Skeletal muscle satellite cell (primary cell): ENCODE results near the gene RPP25. TPM values are rescaled to one million over a fixed set of nuclear protein-coding genes. Genes with fewer than 3 reads are reported as not detected.

ENCODE experiments used
- H3K27me3 ChIP-seq: 2 replicates; pipeline ENCODE4 v1.7.0; 2013; ENCODE audit warnings: low read length; ENCODE audit not compliant: control insufficient read depth, insufficient read depth
- H3K36me3 ChIP-seq: 2 replicates; pipeline ENCODE4 v1.7.0; 2013; ENCODE audit warnings: mild to moderate bottlenecking, control low read depth, low read length; ENCODE audit not compliant: insufficient read depth
- H3K4me1 ChIP-seq: 2 replicates; pipeline ENCODE4 v1.7.0; 2013; ENCODE audit warnings: low read length; ENCODE audit not compliant: control insufficient read depth, insufficient read depth
- H3K4me2 ChIP-seq: 2 replicates; pipeline ENCODE4 v1.7.0; 2013; ENCODE audit warnings: mild to moderate bottlenecking, low read length
- H3K4me3 ChIP-seq: 2 replicates; pipeline ENCODE4 v1.7.0; 2013; ENCODE audit warnings: low read length
- H3K9ac ChIP-seq: 2 replicates; pipeline ENCODE4 v1.7.0; 2013; ENCODE audit warnings: mild to moderate bottlenecking, low read depth, low read length, moderate library complexity
- H3K9me3 ChIP-seq: replicated peaks from 2 replicates; pipeline ENCODE4 v1.7.0; 2013; ENCODE audit warnings: mild to moderate bottlenecking, control low read depth, low read length
- total RNA-seq: library from RNA; depleted of rRNA; stranded (reverse); fragments of >200 nt; gene quantifications from 2 replicates; pipeline ENCODE4 v1.2.3, GENCODE V29; 2012; rRNA removed

RPP25 gene, protein sequence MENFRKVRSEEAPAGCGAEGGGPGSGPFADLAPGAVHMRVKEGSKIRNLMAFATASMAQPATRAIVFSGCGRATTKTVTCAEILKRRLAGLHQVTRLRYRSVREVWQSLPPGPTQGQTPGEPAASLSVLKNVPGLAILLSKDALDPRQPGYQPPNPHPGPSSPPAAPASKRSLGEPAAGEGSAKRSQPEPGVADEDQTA
- 13.4 and 13.8 TPM in 2 replicates for total RNA-seq

- Histone ChIP-seq H3K4me2 (peak within 1 kb of the TSS; percentile 92), H3K36me3 (no peaks in the 10 kb centered on the region), H3K27me3 (peaks cover 43% of the 10 kb centered on the region), H3K4me1 (peaks cover 36% of the 10 kb centered on the region), H3K9ac (peak within 1 kb of the TSS; percentile 59), H3K4me3 (peak within 1 kb of the TSS; percentile 74), H3K9me3 (no peaks in the 10 kb centered on the region)
Observed at GRCh38 chr15:74956648-74957475, at the start of gene RPP25. Gene RPP25, minus strand, starts transcription at chr15:74956772. Its CDS starts 189 bp downstream, at chr15:74956583.

- H3K4me1 ChIP-seq, result no peaks in the 10 kb centered on the region
- peaks cover 16% of the 10 kb centered on the region for H3K27me3 ChIP-seq
- peaks cover 3% of the 10 kb centered on the region for H3K9me3 ChIP-seq
- no peaks in the 10 kb centered on the region for H3K36me3 ChIP-seq
- no peak overlapping the region for H3K4me3 ChIP-seq
- H3K4me2 ChIP-seq, result no peak overlapping the region
- H3K9ac ChIP-seq, result no peak overlapping the region
Observed at GRCh38 chr15:75002398-75002797, 45.8 kb upstream of the RPP25 start.

DNA sequence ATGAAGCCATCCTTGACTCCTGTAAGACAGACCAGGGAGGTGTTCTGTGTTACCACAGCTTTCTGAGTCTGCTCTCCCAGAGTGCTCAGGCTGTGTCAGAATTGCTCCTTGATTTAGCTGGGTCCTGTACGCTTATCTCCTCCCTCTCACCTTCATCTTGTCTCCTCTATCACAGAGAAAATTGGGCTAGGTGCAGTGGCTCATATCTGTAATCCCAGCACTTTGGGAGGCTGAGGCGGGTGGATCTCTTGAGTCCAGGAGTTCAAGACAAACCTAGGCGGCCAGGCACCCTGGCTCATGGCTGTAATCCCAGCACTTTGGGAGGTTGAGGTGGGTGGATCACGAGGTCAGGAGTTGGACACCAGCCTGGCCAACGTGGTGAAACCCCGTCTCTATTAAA, 44.7 kb upstream of the RPP25 start:
- H3K4me1 ChIP-seq, result no peaks in the 10 kb centered on the region
- no peak overlapping the region for H3K4me3 ChIP-seq
- H3K9ac ChIP-seq, result no peak overlapping the region
- H3K9me3 ChIP-seq, result peaks cover 3% of the 10 kb centered on the region
- no peak overlapping the region for H3K4me2 ChIP-seq
- H3K27me3 ChIP-seq, result peaks cover 27% of the 10 kb centered on the region
- H3K36me3 ChIP-seq, result no peaks in the 10 kb centered on the region

DNA sequence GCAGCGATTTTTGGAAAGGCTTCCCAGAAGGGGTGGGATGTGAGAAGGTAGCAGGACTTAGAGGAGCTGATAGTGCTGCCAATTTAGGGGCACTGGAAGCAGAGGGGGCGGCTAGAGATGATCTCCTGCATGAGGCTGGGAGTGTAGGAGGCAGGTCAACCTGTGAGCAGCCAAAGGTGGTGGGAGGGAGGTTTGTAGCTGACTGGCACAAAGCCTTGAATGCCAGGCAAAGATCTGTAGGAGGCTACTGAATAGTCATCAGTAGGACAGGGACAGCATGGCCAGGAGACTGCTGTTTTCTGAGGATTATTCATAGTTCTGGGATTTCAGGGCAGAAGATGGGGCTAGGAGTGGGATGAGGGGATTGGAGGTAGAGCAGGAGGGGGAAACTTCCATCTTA, 41.0 kb upstream of the RPP25 start:
- Histone ChIP-seq H3K4me1 (peaks cover 4% of the 10 kb centered on the region), H3K36me3 (no peaks in the 10 kb centered on the region), H3K4me3 (no peak overlapping the region), H3K9ac (no peak overlapping the region), H3K9me3 (peaks cover 3% of the 10 kb centered on the region), H3K27me3 (peaks cover 35% of the 10 kb centered on the region), H3K4me2 (no peak overlapping the region)

GRCh38 chr15:74997141-74997540, 40.6 kb upstream of the RPP25 start:
- Histone ChIP-seq H3K4me1 (peaks cover 4% of the 10 kb centered on the region), H3K4me2 (no peak overlapping the region), H3K9ac (no peak overlapping the region), H3K36me3 (no peaks in the 10 kb centered on the region), H3K4me3 (no peak overlapping the region), H3K9me3 (peaks cover 3% of the 10 kb centered on the region), H3K27me3 (peaks cover 31% of the 10 kb centered on the region)

DNA sequence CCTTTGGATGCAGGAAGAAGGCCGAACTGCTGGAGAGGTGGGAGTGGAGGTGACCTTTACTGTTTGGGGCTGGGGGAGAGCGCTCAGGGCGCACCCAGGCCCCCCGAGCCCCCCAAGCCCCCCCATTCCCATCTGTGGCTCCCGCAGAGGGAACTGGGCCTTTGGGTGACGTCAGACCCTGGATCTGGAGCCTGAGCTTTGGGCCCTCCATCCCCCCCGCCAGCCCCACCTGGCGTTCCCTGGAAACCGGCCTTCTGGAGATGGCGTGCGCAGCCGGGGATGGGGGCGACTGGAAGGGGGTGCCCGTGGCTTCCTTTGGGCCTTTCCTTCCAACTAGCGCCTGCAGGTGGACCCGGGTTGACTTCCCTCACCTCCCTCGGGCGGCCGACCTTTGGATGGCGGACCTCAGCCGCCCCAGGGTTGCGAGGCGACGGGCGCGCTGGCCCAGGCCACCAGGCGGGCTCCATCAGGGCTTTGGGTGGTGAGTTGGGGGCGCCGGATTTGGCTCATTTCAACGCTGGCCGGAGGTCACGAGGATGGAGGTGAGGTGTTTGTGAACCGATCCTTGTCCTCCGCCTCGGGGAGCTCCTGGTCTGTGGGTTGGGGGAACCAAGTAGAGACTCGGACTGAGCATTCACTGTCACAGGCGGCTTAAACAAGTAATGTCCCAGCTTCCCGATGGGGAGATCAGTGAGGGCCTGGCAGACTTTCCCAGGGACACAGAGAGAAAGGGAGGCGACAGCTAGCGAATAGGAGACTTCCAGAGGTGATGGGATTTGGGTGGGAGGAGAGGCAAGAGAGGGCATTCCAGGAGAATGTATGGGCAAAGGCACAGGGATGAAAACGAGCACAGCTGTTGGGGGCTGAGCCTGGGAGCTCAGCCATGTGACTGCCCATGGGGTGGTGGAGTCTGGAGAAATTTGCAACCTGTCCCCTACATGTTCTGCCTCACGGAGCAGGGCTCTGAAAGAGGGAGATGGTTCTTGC, 39.5 kb upstream of the RPP25 start:
- Histone ChIP-seq H3K9ac (peak overlapping the region; percentile 38), H3K4me3 (peak overlapping the region; percentile 70), H3K4me1 (peaks cover 4% of the 10 kb centered on the region), H3K27me3 (peaks cover 30% of the 10 kb centered on the region), H3K4me2 (peak overlapping the region; percentile 82), H3K9me3 (peaks cover 3% of the 10 kb centered on the region), H3K36me3 (no peaks in the 10 kb centered on the region)

DNA sequence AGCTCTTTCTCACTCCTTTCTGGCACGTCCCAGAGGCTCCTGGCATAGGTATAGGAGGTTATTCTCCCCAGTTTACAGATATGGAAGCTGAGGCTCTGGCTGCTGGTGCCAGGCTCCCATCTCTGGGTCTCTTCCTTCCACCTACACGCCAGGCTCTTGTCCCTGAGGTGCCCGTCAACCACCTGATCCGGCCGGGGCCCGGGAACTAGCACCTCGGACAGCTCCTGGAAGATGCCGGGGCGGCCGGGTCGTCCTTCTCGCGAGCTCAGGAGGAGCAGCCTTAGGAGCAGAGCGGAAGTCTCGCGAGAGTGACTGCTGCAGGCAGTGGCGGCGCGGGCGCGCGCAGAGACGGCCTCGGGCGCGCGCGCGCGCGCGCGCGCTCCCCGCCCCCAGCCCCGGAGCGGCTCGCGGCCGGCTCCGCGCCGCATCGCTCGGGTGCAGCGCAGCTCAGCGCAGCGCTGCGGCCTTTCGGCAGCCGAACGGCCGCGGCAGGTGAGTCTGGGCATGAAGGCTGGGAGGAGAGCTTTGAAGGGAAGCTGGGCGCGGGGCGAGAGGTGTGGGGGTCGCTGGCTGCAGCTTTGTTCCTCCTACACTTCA, 38.7 kb upstream of the RPP25 start, which contains the start of gene SCAMP5:
Gene SCAMP5 (plus strand): TSS at position 382 of the 597 bp plus-strand sequence. CDS start 16,277 bp downstream, outside the sequence.
- H3K4me1 ChIP-seq, result peaks cover 4% of the 10 kb centered on the region
- H3K4me2 ChIP-seq, result peak within 1 kb of the TSS; percentile 82
- peak within 1 kb of the TSS; percentile 70 for H3K4me3 ChIP-seq
- peaks cover 3% of the 10 kb centered on the region for H3K9me3 ChIP-seq
- no peaks in the 10 kb centered on the region for H3K36me3 ChIP-seq
- peaks cover 30% of the 10 kb centered on the region for H3K27me3 ChIP-seq
- peak within 1 kb of the TSS; percentile 38 for H3K9ac ChIP-seq

GRCh38 chr15:74994685-74995084, 38.1 kb upstream of the RPP25 start:
- no peak overlapping the region for H3K4me3 ChIP-seq
- H3K4me1 ChIP-seq, result peaks cover 4% of the 10 kb centered on the region
- no peaks in the 10 kb centered on the region for H3K36me3 ChIP-seq
- no peak overlapping the region for H3K4me2 ChIP-seq
- peaks cover 3% of the 10 kb centered on the region for H3K9me3 ChIP-seq
- no peak overlapping the region for H3K9ac ChIP-seq
- peaks cover 30% of the 10 kb centered on the region for H3K27me3 ChIP-seq

- H3K9ac ChIP-seq, result no peak overlapping the region
- peaks cover 4% of the 10 kb centered on the region for H3K4me1 ChIP-seq
- no peak overlapping the region for H3K4me3 ChIP-seq
- peaks cover 30% of the 10 kb centered on the region for H3K27me3 ChIP-seq
- peaks cover 3% of the 10 kb centered on the region for H3K9me3 ChIP-seq
- no peak overlapping the region for H3K4me2 ChIP-seq
- no peaks in the 10 kb centered on the region for H3K36me3 ChIP-seq
Observed at GRCh38 chr15:74994236-74994635, 37.7 kb upstream of the RPP25 start.

DNA sequence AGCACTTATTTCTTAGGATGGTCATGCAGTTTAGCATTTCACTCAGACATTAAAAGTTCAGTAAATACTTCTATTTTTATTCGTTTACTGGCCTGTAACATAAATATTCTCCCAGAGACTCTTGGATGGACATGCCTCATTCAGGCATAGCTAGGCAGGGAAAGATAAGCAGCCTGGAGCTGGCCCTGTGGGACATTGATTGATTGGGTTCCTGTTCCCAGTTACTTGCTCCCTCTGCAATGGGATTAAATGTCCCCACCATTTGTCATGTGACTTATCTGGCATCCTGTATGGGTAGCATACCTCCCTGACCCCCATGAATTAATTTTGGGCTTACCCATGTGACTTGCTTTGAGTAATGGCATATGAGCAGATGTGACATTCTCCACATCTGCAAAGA, 36.0 kb upstream of the RPP25 start:
- peaks cover 2% of the 10 kb centered on the region for H3K9me3 ChIP-seq
- H3K4me2 ChIP-seq, result no peak overlapping the region
- no peak overlapping the region for H3K4me3 ChIP-seq
- no peaks in the 10 kb centered on the region for H3K36me3 ChIP-seq
- H3K9ac ChIP-seq, result no peak overlapping the region
- peaks cover 21% of the 10 kb centered on the region for H3K27me3 ChIP-seq
- peaks cover 4% of the 10 kb centered on the region for H3K4me1 ChIP-seq
